ENCODE data around the gene RALGAPA2.
A peak's percentile ranks its signal among the peaks of the same experiment; 100 is the strongest.
"Not testable (repeated sequence)": the region's sequence is repeated elsewhere in the genome, so short reads cannot be mapped to it uniquely, and the experiment has no call there.

The RALGAPA2 gene

GRCh38 chr20:20567712-20568111 is 144.7 kb downstream of the RALGAPA2 start:
- no peak for DNase-seq

- no peak for DNase-seq
Observed at GRCh38 chr20:20566516-20566915, 145.9 kb downstream of the RALGAPA2 start.

GRCh38 chr20:20564279-20564678 is 148.2 kb downstream of the RALGAPA2 start:
- DNase-seq = no peak

GRCh38 chr20:20562507-20562906 is 149.9 kb downstream of the RALGAPA2 start:
- DNase-seq = no peak

GRCh38 chr20:20561841-20562240 is 150.6 kb downstream of the RALGAPA2 start:
- DNase-seq = no peak

GRCh38 chr20:20561172-20561571 is 151.3 kb downstream of the RALGAPA2 start:
- DNase-seq = no peak

- DNase-seq = no peak
Observed at GRCh38 chr20:20557406-20557805, 155.0 kb downstream of the RALGAPA2 start.

- no peak for DNase-seq
Observed at GRCh38 chr20:20555838-20556237, 156.6 kb downstream of the RALGAPA2 start.

GRCh38 chr20:20554951-20555350 is 157.5 kb downstream of the RALGAPA2 start:
- DNase-seq = no peak

GRCh38 chr20:20553541-20553940 is 158.9 kb downstream of the RALGAPA2 start:
- DNase-seq = no peak

- DNase-seq = no peak
Observed at GRCh38 chr20:20552076-20552475, 160.4 kb downstream of the RALGAPA2 start.

- no peak for DNase-seq
Observed at GRCh38 chr20:20551409-20551808, 161.0 kb downstream of the RALGAPA2 start.

GRCh38 chr20:20549704-20550103 is 162.7 kb downstream of the RALGAPA2 start:
- no peak for DNase-seq

GRCh38 chr20:20549267-20549612 is 163.2 kb downstream of the RALGAPA2 start:
- peak; percentile 80 for DNase-seq

GRCh38 chr20:20548527-20549266 is 163.7 kb downstream of the RALGAPA2 start:
- no peak for DNase-seq

GRCh38 chr20:20547876-20548266 is 164.6 kb downstream of the RALGAPA2 start:
- no peak for DNase-seq

- peak; percentile 77 for DNase-seq
Observed at GRCh38 chr20:20547221-20547875, 165.1 kb downstream of the RALGAPA2 start.

GRCh38 chr20:20546402-20546801 is 166.0 kb downstream of the RALGAPA2 start:
- no peak for DNase-seq

- not testable (repeated sequence) for DNase-seq
Observed at GRCh38 chr20:20543348-20543747, 169.1 kb downstream of the RALGAPA2 start.

GRCh38 chr20:20536240-20536933 is 176.1 kb downstream of the RALGAPA2 start:
- DNase-seq = no peak

GRCh38 chr20:20535051-20535450 is 177.4 kb downstream of the RALGAPA2 start:
- no peak for DNase-seq

GRCh38 chr20:20531283-20531682 is 181.2 kb downstream of the RALGAPA2 start:
- DNase-seq = no peak

- no peak for DNase-seq
Observed at GRCh38 chr20:20530428-20531151, 181.9 kb downstream of the RALGAPA2 start.

Measured in hematopoietic multipotent progenitor cell treated with erythropoietin and hydrocortisone succinate and interleukin-3 and kit ligand, for 8 days (in vitro differentiated cells).